ENCODE data around the gene DNAI1.
"Not testable (repeated sequence)": the region's sequence is repeated elsewhere in the genome, so short reads cannot be mapped to it uniquely, and the experiment has no call there.

Gene DNAI1

GRCh38 chr9:34431667-34432066, 26.9 kb upstream of the DNAI1 start:
- Histone ChIP-seq H3K9me3 (ENCODE audit: control insufficient read depth, low read length) (no peaks in the 10 kb centered on the region), H3K4me3 (ENCODE audit: extremely low read depth, insufficient read depth, low read length, poor library complexity, severe bottlenecking) (no peak overlapping the region), H3K4me1 (ENCODE audit: control insufficient read depth, insufficient read depth, low read length, poor library complexity, severe bottlenecking) (no peaks in the 10 kb centered on the region), H3K27ac (ENCODE audit: low read depth, low read length, severe bottlenecking) (no peak overlapping the region), H3K36me3 (ENCODE audit: control insufficient read depth, insufficient read depth, low read length) (peaks cover 20% of the 10 kb centered on the region)
- 80 to 92% methylated on average over 2 of the region's 2 CpGs for WGBS, 2 experiments (ENCODE audit: insufficient coverage in 2 of 2)

- H3K27ac ChIP-seq (ENCODE audit: low read depth, low read length, severe bottlenecking), result no peak overlapping the region
- WGBS, 2 experiments (ENCODE audit: insufficient coverage in 2 of 2), result 72 to 77% methylated on average over 6 to 7 of the region's 14 CpGs
Measured at GRCh38 chr9:34437006-34437925, 21.3 kb upstream of the DNAI1 start.

GRCh38 chr9:34437926-34438307, 20.7 kb upstream of the DNAI1 start:
- not testable (repeated sequence) for H3K4me3 ChIP-seq (ENCODE audit: extremely low read depth, insufficient read depth, low read length, poor library complexity, severe bottlenecking); H3K27ac ChIP-seq (ENCODE audit: low read depth, low read length, severe bottlenecking); H3K4me1 ChIP-seq (ENCODE audit: control insufficient read depth, insufficient read depth, low read length, poor library complexity, severe bottlenecking); H3K9me3 ChIP-seq (ENCODE audit: control insufficient read depth, low read length)
- WGBS, 2 experiments (ENCODE audit: insufficient coverage in 2 of 2), result 95 to 96% methylated on average over 11 to 26 of the region's 28 CpGs
- H3K36me3 ChIP-seq (ENCODE audit: control insufficient read depth, insufficient read depth, low read length), result peaks cover 15% of the 10 kb centered on the region

More at GRCh38 chr9:34437006-34437925, 21.3 kb upstream of the DNAI1 start:
- Histone ChIP-seq H3K4me3 (ENCODE audit: extremely low read depth, insufficient read depth, low read length, poor library complexity, severe bottlenecking) (no peak overlapping the region), H3K4me1 (ENCODE audit: control insufficient read depth, insufficient read depth, low read length, poor library complexity, severe bottlenecking) (peaks cover 4% of the 10 kb centered on the region), H3K36me3 (ENCODE audit: control insufficient read depth, insufficient read depth, low read length) (peaks cover 15% of the 10 kb centered on the region), H3K9me3 (ENCODE audit: control insufficient read depth, low read length) (no peaks in the 10 kb centered on the region)

GRCh38 chr9:34438465-34438864, 20.1 kb upstream of the DNAI1 start:
- 81 to 100% methylated on average over 2 of the region's 4 CpGs for WGBS, 2 experiments (ENCODE audit: insufficient coverage in 2 of 2)
- not testable (repeated sequence) for H3K4me3 ChIP-seq (ENCODE audit: extremely low read depth, insufficient read depth, low read length, poor library complexity, severe bottlenecking); H3K4me1 ChIP-seq (ENCODE audit: control insufficient read depth, insufficient read depth, low read length, poor library complexity, severe bottlenecking); H3K27ac ChIP-seq (ENCODE audit: low read depth, low read length, severe bottlenecking); H3K9me3 ChIP-seq (ENCODE audit: control insufficient read depth, low read length)
- H3K36me3 ChIP-seq (ENCODE audit: control insufficient read depth, insufficient read depth, low read length), result peaks cover 15% of the 10 kb centered on the region

- Histone ChIP-seq H3K36me3 (ENCODE audit: control insufficient read depth, insufficient read depth, low read length) (peaks cover 15% of the 10 kb centered on the region), H3K27ac (ENCODE audit: low read depth, low read length, severe bottlenecking) (no peak overlapping the region), H3K4me3 (ENCODE audit: extremely low read depth, insufficient read depth, low read length, poor library complexity, severe bottlenecking) (no peak overlapping the region), H3K9me3 (ENCODE audit: control insufficient read depth, low read length) (no peaks in the 10 kb centered on the region), H3K4me1 (ENCODE audit: control insufficient read depth, insufficient read depth, low read length, poor library complexity, severe bottlenecking) (peaks cover 8% of the 10 kb centered on the region)
Measured at GRCh38 chr9:34440017-34440416, 18.6 kb upstream of the DNAI1 start.

- Histone ChIP-seq H3K27ac (ENCODE audit: low read depth, low read length, severe bottlenecking) (no peak overlapping the region), H3K9me3 (ENCODE audit: control insufficient read depth, low read length) (no peaks in the 10 kb centered on the region), H3K36me3 (ENCODE audit: control insufficient read depth, insufficient read depth, low read length) (peaks cover 13% of the 10 kb centered on the region), H3K4me3 (ENCODE audit: extremely low read depth, insufficient read depth, low read length, poor library complexity, severe bottlenecking) (no peak overlapping the region), H3K4me1 (ENCODE audit: control insufficient read depth, insufficient read depth, low read length, poor library complexity, severe bottlenecking) (peaks cover 8% of the 10 kb centered on the region)
- WGBS, 2 experiments (ENCODE audit: insufficient coverage in 2 of 2), result no CpG with 5 or more reads among the region's 1 CpG
Measured at GRCh38 chr9:34442770-34443169, 15.8 kb upstream of the DNAI1 start.

- H3K36me3 ChIP-seq (ENCODE audit: control insufficient read depth, insufficient read depth, low read length), result peaks cover 13% of the 10 kb centered on the region
- no peak overlapping the region for H3K4me3 ChIP-seq (ENCODE audit: extremely low read depth, insufficient read depth, low read length, poor library complexity, severe bottlenecking)
- 66 to 100% methylated on average over 1 to 2 of the region's 2 CpGs for WGBS, 2 experiments (ENCODE audit: insufficient coverage in 2 of 2)
- no peak overlapping the region for H3K27ac ChIP-seq (ENCODE audit: low read depth, low read length, severe bottlenecking)
- peaks cover 8% of the 10 kb centered on the region for H3K4me1 ChIP-seq (ENCODE audit: control insufficient read depth, insufficient read depth, low read length, poor library complexity, severe bottlenecking)
- H3K9me3 ChIP-seq (ENCODE audit: control insufficient read depth, low read length), result no peaks in the 10 kb centered on the region
Measured at GRCh38 chr9:34443533-34443932, 15.1 kb upstream of the DNAI1 start.

GRCh38 chr9:34443976-34444375, 14.6 kb upstream of the DNAI1 start:
- Histone ChIP-seq H3K4me3 (ENCODE audit: extremely low read depth, insufficient read depth, low read length, poor library complexity, severe bottlenecking) (no peak overlapping the region), H3K9me3 (ENCODE audit: control insufficient read depth, low read length) (no peaks in the 10 kb centered on the region), H3K27ac (ENCODE audit: low read depth, low read length, severe bottlenecking) (no peak overlapping the region), H3K36me3 (ENCODE audit: control insufficient read depth, insufficient read depth, low read length) (peaks cover 12% of the 10 kb centered on the region), H3K4me1 (ENCODE audit: control insufficient read depth, insufficient read depth, low read length, poor library complexity, severe bottlenecking) (peaks cover 8% of the 10 kb centered on the region)

- Histone ChIP-seq H3K27ac (ENCODE audit: low read depth, low read length, severe bottlenecking) (no peak overlapping the region), H3K9me3 (ENCODE audit: control insufficient read depth, low read length) (no peaks in the 10 kb centered on the region), H3K4me3 (ENCODE audit: extremely low read depth, insufficient read depth, low read length, poor library complexity, severe bottlenecking) (no peak overlapping the region), H3K36me3 (ENCODE audit: control insufficient read depth, insufficient read depth, low read length) (peaks cover 1% of the 10 kb centered on the region), H3K4me1 (ENCODE audit: control insufficient read depth, insufficient read depth, low read length, poor library complexity, severe bottlenecking) (peaks cover 9% of the 10 kb centered on the region)
Measured at GRCh38 chr9:34446468-34446891, 12.1 kb upstream of the DNAI1 start.

GRCh38 chr9:34446951-34447350, 11.7 kb upstream of the DNAI1 start:
- Histone ChIP-seq H3K9me3 (ENCODE audit: control insufficient read depth, low read length) (no peaks in the 10 kb centered on the region), H3K4me3 (ENCODE audit: extremely low read depth, insufficient read depth, low read length, poor library complexity, severe bottlenecking) (no peak overlapping the region), H3K27ac (ENCODE audit: low read depth, low read length, severe bottlenecking) (no peak overlapping the region), H3K36me3 (ENCODE audit: control insufficient read depth, insufficient read depth, low read length) (peaks cover 4% of the 10 kb centered on the region), H3K4me1 (ENCODE audit: control insufficient read depth, insufficient read depth, low read length, poor library complexity, severe bottlenecking) (peaks cover 9% of the 10 kb centered on the region)
- WGBS, 2 experiments (ENCODE audit: insufficient coverage in 2 of 2), result no CpG with 5 or more reads among the region's 1 CpG

GRCh38 chr9:34450644-34451043, 8.0 kb upstream of the DNAI1 start:
- Histone ChIP-seq H3K4me1 (ENCODE audit: control insufficient read depth, insufficient read depth, low read length, poor library complexity, severe bottlenecking) (peaks cover 5% of the 10 kb centered on the region), H3K36me3 (ENCODE audit: control insufficient read depth, insufficient read depth, low read length) (peaks cover 7% of the 10 kb centered on the region), H3K27ac (ENCODE audit: low read depth, low read length, severe bottlenecking) (no peak overlapping the region), H3K9me3 (ENCODE audit: control insufficient read depth, low read length) (no peaks in the 10 kb centered on the region), H3K4me3 (ENCODE audit: extremely low read depth, insufficient read depth, low read length, poor library complexity, severe bottlenecking) (no peak overlapping the region)
- 95 to 97% methylated on average over 10 of the region's 10 CpGs for WGBS, 2 experiments (ENCODE audit: insufficient coverage in 2 of 2)
